ENCODE measurements around the gene SARM1.
"Not testable (repeated sequence)": the region's sequence is repeated elsewhere in the genome, so short reads cannot be mapped to it uniquely, and the experiment has no call there.

SARM1 gene

GRCh38 chr17:28433721-28434120, 62.2 kb downstream of the SARM1 start:
- no peak for DNase-seq

- not testable (repeated sequence) for DNase-seq
Measured at GRCh38 chr17:28434326-28434725, 62.8 kb downstream of the SARM1 start.

GRCh38 chr17:28443901-28444638, 72.6 kb downstream of the SARM1 start:
- DNase-seq: no peak

- no peak for DNase-seq
Measured at GRCh38 chr17:28446716-28447395, 75.4 kb downstream of the SARM1 start.

GRCh38 chr17:28447396-28447760, 75.9 kb downstream of the SARM1 start:
- no peak for DNase-seq

GRCh38 chr17:28449859-28450258, 78.4 kb downstream of the SARM1 start:
- no peak for DNase-seq
